ENCODE results near the gene UNC119. TPM values are rescaled to one million over a fixed set of nuclear protein-coding genes. Genes with fewer than 3 reads are reported as not detected.

UNC119 gene
- polyA plus RNA-seq (2012; ENCODE audit: insufficient read depth, insufficient read length, low read depth): 22.6 TPM

- Histone ChIP-seq H3K36me3 (peaks cover 7% of the 10 kb centered on the region), H3K27me3 (no peaks in the 10 kb centered on the region), H3K4me1 (no peaks in the 10 kb centered on the region), H3K4me3 (ENCODE audit: low read depth, low read length) (peak within 1 kb of the TSS; percentile 63), H3K9me3 (no peaks in the 10 kb centered on the region)
- peak; percentile 76 for DNase-seq
- TF ChIP-seq, protein P1, sequence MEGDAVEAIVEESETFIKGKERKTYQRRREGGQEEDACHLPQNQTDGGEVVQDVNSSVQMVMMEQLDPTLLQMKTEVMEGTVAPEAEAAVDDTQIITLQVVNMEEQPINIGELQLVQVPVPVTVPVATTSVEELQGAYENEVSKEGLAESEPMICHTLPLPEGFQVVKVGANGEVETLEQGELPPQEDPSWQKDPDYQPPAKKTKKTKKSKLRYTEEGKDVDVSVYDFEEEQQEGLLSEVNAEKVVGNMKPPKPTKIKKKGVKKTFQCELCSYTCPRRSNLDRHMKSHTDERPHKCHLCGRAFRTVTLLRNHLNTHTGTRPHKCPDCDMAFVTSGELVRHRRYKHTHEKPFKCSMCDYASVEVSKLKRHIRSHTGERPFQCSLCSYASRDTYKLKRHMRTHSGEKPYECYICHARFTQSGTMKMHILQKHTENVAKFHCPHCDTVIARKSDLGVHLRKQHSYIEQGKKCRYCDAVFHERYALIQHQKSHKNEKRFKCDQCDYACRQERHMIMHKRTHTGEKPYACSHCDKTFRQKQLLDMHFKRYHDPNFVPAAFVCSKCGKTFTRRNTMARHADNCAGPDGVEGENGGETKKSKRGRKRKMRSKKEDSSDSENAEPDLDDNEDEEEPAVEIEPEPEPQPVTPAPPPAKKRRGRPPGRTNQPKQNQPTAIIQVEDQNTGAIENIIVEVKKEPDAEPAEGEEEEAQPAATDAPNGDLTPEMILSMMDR (IDR thresholded peaks at IDR 0.05; ENCODE audit: low read depth, low read length): no peak
Measured at GRCh38 chr17:28552176-28552999, at the start of gene UNC119. UNC119 (minus strand) TSS chr17:28552624; CDS start chr17:28552557, 67 bp downstream.

DNA sequence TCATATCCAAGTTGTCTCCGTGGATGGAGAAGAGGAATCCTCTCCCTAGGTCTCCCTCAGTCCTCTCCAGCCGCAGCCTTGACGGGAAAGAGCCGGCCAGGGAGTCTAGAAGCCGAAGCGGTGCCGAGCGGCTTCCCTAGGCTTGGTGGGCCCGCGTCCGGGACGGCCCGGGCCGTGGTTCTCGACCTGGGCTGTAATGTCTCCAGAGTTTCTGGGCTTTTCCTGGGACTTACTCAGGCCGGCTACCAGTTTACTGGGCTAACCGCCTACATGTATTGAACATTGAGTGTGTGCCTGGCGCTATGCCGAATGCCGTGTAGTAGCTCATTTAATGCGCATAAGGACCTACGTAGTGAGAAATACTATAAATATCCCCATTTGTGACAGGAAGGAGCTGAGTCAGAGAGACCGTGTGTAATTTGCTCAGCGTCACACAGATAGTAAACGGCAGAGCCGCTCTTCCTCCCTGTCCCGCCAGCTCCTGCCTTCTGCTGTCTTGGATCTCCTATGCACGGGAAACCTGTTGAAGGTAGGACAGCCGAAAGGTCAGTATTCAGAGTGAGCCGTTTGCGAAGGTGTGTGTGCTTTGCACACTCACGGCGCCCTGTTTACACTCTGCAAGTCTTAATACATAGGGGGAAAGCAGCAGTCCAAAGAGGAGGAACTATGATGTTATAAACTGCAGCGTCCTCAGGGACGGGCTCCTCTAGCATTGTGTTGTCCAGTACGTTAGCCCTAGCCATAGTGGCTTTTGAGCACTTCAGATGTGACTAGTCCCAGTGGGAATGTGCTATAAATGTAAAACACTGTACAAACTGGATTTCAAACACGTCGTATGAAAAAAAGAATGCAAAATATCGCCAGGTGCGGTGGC is 47.1 kb upstream of the UNC119 start:
- DNase-seq: peak; percentile 28
- no peaks in the 10 kb centered on the region for H3K36me3 ChIP-seq
- H3K4me1 ChIP-seq: no peaks in the 10 kb centered on the region
- H3K27me3 ChIP-seq: no peaks in the 10 kb centered on the region
- no peaks in the 10 kb centered on the region for H3K9me3 ChIP-seq
- H3K4me3 ChIP-seq (ENCODE audit: low read depth, low read length): peak overlapping the region; percentile 78
- TF ChIP-seq, protein P1 (IDR thresholded peaks at IDR 0.05; ENCODE audit: low read depth, low read length): no peak

GRCh38 chr17:28598799-28599310 is 46.4 kb upstream of the UNC119 start, which contains the start of gene SPAG5:
SPAG5 (minus strand) TSS chr17:28599025; CDS start chr17:28598946, 79 bp downstream.
- peak within 1 kb of the TSS; percentile 78 for H3K4me3 ChIP-seq (ENCODE audit: low read depth, low read length)
- H3K4me1 ChIP-seq: no peaks in the 10 kb centered on the region
- peak; percentile 87 for DNase-seq

DNA sequence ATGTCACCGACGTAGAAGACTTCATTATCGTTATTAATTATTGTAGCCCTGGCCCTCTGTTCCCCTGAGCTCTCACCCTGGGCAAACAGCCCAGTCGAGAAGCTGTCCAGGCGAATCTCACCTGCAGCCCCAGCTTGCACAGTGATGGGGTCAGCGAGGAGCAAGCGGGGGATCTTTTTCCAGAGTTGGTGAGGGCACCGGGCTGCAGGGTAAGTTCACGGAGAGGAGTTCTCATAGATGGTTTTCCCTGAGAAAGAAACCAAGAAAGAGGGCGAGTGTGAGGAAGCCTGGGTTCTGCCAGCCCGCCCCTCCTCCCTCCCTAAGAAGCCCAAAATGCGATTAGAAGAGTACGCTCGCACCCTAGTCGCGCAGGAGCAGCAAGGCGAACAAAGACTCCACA is 46.0 kb upstream of the UNC119 start:
- no peak for DNase-seq
- H3K36me3 ChIP-seq: no peaks in the 10 kb centered on the region
- no peaks in the 10 kb centered on the region for H3K9me3 ChIP-seq
- no peaks in the 10 kb centered on the region for H3K4me1 ChIP-seq
- H3K4me3 ChIP-seq (ENCODE audit: low read depth, low read length): peak overlapping the region; percentile 78
- no peaks in the 10 kb centered on the region for H3K27me3 ChIP-seq
- TF ChIP-seq, protein P1 (IDR thresholded peaks at IDR 0.05; ENCODE audit: low read depth, low read length): no peak

More at GRCh38 chr17:28598799-28599310, 46.4 kb upstream of the UNC119 start, which contains the start of gene SPAG5:
- Histone ChIP-seq H3K9me3 (no peaks in the 10 kb centered on the region), H3K36me3 (no peaks in the 10 kb centered on the region), H3K27me3 (no peaks in the 10 kb centered on the region)
- TF ChIP-seq, protein P1 (IDR thresholded peaks at IDR 0.05; ENCODE audit: low read depth, low read length): no peak

- Histone ChIP-seq H3K36me3 (no peaks in the 10 kb centered on the region), H3K4me3 (ENCODE audit: low read depth, low read length) (peak overlapping the region; percentile 78), H3K27me3 (no peaks in the 10 kb centered on the region), H3K9me3 (no peaks in the 10 kb centered on the region), H3K4me1 (no peaks in the 10 kb centered on the region)
- no peak for DNase-seq
- TF ChIP-seq, protein P1 (IDR thresholded peaks at IDR 0.05; ENCODE audit: low read depth, low read length): no peak
Measured at GRCh38 chr17:28597606-28598383, 45.4 kb upstream of the UNC119 start.
